Measurements from ENCODE around the gene ROBO1. TPM values are rescaled to one million over a fixed set of nuclear protein-coding genes. Genes with fewer than 3 reads are reported as not detected.

ROBO1 gene
- total RNA-seq, 1 donor from 2014 or later: 19.4 TPM

DNA sequence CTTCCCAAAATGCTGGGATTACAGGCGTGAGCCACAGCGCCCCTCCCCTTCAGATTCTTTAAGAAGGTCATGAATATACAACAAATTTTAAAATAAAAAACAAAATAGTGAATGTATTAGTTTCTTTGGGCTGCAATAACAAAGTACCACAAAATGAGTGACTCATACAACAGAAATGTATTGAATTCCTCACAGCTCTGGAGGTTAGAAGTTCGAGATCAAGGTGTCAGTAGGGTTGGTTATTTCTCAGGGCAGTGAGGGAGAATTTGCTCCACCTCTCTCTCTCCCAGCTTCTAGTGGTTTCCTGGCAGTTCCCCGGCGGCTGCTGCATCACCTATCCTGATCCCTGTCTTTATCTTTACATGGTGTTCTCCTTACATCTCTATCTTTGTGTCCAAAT lies 804.0 kb downstream of the ROBO1 start:
- TF ChIP-seq, protein P1, sequence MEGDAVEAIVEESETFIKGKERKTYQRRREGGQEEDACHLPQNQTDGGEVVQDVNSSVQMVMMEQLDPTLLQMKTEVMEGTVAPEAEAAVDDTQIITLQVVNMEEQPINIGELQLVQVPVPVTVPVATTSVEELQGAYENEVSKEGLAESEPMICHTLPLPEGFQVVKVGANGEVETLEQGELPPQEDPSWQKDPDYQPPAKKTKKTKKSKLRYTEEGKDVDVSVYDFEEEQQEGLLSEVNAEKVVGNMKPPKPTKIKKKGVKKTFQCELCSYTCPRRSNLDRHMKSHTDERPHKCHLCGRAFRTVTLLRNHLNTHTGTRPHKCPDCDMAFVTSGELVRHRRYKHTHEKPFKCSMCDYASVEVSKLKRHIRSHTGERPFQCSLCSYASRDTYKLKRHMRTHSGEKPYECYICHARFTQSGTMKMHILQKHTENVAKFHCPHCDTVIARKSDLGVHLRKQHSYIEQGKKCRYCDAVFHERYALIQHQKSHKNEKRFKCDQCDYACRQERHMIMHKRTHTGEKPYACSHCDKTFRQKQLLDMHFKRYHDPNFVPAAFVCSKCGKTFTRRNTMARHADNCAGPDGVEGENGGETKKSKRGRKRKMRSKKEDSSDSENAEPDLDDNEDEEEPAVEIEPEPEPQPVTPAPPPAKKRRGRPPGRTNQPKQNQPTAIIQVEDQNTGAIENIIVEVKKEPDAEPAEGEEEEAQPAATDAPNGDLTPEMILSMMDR (conservative IDR thresholded peaks at IDR 0.05; ENCODE audit: low read depth, low read length): no peak
- no peak overlapping the region for H3K4me3 ChIP-seq (ENCODE audit: low read depth, low read length)
- DNase-seq (ENCODE audit: low read depth): no peak

DNA sequence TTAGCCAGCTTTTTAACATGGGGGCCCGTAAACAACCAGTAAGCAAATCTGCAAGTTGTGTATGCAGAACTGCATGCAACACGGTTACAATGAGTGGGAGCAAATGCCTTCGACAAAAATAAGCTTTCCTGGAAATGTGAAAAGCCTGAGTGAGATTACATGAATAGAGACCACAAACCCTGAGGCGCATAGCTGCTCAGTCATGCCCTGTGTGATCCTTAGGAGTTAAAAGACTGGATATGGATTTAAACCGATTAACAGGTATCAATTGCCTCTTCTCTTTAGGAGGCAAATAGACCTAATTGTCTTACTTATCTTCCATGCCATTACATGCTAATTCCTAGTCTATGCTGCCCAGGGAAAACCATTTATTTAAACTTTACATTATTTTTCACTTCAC lies 810.3 kb downstream of the ROBO1 start:
- H3K4me3 ChIP-seq (ENCODE audit: low read depth, low read length): no peak overlapping the region
- no peak for DNase-seq (ENCODE audit: low read depth)
- TF ChIP-seq, protein P1 (conservative IDR thresholded peaks at IDR 0.05; ENCODE audit: low read depth, low read length): no peak

DNA sequence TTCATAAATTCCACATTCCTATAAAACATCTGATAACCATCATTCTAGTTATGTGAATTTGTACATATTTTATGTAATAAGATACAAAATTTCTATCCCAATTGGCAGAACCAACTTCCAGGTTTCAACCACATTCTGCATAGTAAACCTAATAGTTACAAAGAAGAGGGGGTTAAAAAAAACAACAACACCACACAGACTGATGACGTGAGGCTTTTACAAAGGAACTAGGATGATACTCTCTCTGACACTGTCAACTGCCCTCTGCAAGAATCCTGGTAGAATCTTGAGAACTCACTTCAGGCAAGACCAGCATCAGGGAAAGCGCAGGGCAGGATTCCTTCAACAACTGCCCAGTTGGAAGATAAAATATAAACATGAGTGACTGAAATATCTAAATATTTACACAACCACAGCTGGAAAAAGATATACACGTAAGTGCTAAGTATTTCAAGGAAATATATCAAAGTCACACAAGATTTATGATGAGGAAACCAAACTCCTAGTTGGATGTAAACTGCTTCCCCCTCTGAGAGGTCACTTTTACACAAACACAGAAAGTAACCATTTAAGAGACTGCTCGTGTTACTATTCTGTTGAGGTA lies 816.4 kb downstream of the ROBO1 start:
- TF ChIP-seq, protein P1 (conservative IDR thresholded peaks at IDR 0.05; ENCODE audit: low read depth, low read length): no peak
- no peak for DNase-seq (ENCODE audit: low read depth)
- H3K4me3 ChIP-seq (ENCODE audit: low read depth, low read length): no peak overlapping the region

DNA sequence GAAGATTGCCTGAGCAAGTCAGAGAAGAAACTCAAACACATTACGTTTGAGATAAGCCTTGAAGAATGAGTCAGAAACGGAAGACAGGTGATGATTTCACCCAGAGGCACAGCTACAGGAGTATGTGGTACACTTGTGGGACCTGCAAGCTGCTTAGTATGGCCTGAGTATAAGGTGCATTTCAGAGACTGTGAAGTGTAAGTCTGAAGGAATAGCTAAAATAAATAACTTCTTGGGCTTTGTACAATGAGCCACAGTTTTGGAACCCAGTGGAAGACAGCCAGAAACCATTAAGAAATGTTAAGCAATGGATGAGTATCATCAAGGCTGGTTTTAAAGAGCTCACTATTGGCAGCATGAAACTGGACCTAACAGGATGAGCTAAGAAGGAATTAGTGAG lies 826.2 kb downstream of the ROBO1 start:
- DNase-seq (ENCODE audit: low read depth): no peak
- TF ChIP-seq, protein P1 (conservative IDR thresholded peaks at IDR 0.05; ENCODE audit: low read depth, low read length): no peak

DNA sequence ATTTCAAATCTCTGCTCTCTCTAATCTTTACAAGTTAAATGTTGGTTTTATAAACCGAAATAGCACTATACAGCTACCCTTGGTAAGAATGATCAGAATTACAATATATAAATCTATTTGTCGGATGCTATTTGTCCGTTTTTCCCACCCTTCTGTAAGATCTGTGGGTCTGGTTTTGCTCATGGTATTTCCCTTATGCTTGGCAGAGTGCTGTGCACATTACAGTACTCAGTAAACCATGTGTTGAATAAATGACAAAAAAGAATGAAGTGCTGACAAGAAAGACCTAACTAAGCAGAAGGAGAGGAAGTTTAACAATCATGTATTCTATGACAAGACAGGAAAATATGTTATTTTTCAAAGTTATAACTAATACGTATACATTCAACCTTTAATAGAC lies 827.2 kb downstream of the ROBO1 start:
- H3K4me3 ChIP-seq (ENCODE audit: low read depth, low read length): no peak overlapping the region
- no peak for DNase-seq (ENCODE audit: low read depth)
- TF ChIP-seq, protein P1 (conservative IDR thresholded peaks at IDR 0.05; ENCODE audit: low read depth, low read length): no peak

More for the DNA sequence above, 826.2 kb downstream of the ROBO1 start:
- no peak overlapping the region for H3K4me3 ChIP-seq (ENCODE audit: low read depth, low read length)

DNA sequence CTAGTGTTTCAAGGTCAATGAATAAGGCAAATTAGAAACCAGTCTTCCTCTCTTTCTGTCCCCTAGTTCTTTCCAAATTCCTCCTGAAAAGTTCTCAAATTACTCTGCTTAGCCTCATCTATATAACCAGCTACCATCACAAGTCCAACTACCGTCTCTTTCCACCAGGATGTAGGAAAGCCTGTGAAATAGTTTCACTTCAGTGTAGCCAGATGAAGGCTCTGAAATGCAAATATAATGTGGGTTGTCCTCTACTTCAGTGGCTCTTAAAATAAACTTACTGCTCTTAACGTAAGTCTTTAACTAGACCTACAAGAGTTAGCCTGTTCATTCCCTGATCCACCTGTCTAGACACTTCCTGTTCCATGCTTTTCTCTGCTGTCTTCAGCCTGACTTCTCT lies 827.7 kb downstream of the ROBO1 start:
- H3K4me3 ChIP-seq (ENCODE audit: low read depth, low read length): no peak overlapping the region
- TF ChIP-seq, protein P1 (conservative IDR thresholded peaks at IDR 0.05; ENCODE audit: low read depth, low read length): no peak
- DNase-seq (ENCODE audit: low read depth): no peak

DNA sequence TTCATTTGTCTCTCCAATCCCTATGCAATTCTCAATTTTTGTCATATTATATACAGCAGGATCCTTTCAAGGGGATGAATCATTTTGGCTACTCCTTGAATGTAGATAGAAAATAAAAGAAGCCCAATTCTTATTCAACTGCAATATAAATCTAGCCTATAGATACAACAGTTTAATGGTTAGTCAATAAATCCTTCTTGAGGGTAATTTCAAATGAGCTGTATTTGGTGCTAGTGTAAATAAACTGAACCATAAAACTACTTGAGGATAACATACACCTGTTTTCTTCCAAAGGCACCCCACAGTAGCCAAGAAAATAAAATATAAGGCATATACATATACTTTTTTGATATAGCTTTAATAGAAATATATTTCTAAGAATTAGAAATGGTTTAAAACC lies 830.3 kb downstream of the ROBO1 start:
- no peak overlapping the region for H3K4me3 ChIP-seq (ENCODE audit: low read depth, low read length)
- TF ChIP-seq, protein P1 (conservative IDR thresholded peaks at IDR 0.05; ENCODE audit: low read depth, low read length): no peak
- DNase-seq (ENCODE audit: low read depth): no peak

Data from epithelial cell of proximal tubule (primary cell).